Caki2 (cell line): ENCODE results near the gene CDH13. TPM values are rescaled to one million over a fixed set of nuclear protein-coding genes. Genes with fewer than 3 reads are reported as not detected.

Source experiments
- DNase-seq: peaks from one replicate; pipeline ENCODE4 v3.0.0-alpha.2; 2015; ENCODE audit warnings: low read depth
- in situ Hi-C: cut with HindIII; loops from 2 replicates; pipeline ENCODE4 v1.10.0; 2016; ENCODE audit warnings: low sequenced_read_pairs, low pct_unique_long_range_greater_than_20kb, mixed read lengths
- total RNA-seq: library from RNA; depleted of rRNA; stranded (reverse); fragments of >200 nt; shearing (Covaris generic); gene quantifications from 2 replicates; pipeline ENCODE4 v1.2.3, GENCODE V29; 2014; ENCODE audit warnings: low replicate concordance

The CDH13 gene
- total RNA-seq, 1 experiment from 2014 or later: not detected

- in situ Hi-C loops: no loop called here
- DNase-seq: no peak
Observed at GRCh38 chr16:82755570-82756282, 129.0 kb downstream of the CDH13 start.

GRCh38 chr16:82756283-82756599 lies 129.5 kb downstream of the CDH13 start:
- in situ Hi-C loops: no loop called here
- no peak for DNase-seq

GRCh38 chr16:82758406-82758805 lies 131.6 kb downstream of the CDH13 start:
- in situ Hi-C loops: no loop called here

GRCh38 chr16:82758904-82759303 lies 132.1 kb downstream of the CDH13 start:
- no peak for DNase-seq
- in situ Hi-C loops: no loop called here

More at GRCh38 chr16:82758406-82758805, 131.6 kb downstream of the CDH13 start:
- no peak for DNase-seq

- in situ Hi-C loops: no loop called here
- DNase-seq: no peak
Observed at GRCh38 chr16:82761236-82761635, 134.5 kb downstream of the CDH13 start.

GRCh38 chr16:82761858-82762257 lies 135.1 kb downstream of the CDH13 start:
- in situ Hi-C loops: no loop called here
- no peak for DNase-seq

- in situ Hi-C loops: no loop called here
- DNase-seq: no peak
Observed at GRCh38 chr16:82763371-82763770, 136.6 kb downstream of the CDH13 start.

- DNase-seq: no peak
- in situ Hi-C loops: no loop called here
Observed at GRCh38 chr16:82767198-82767597, 140.4 kb downstream of the CDH13 start.

- DNase-seq: no peak
- in situ Hi-C loops: no loop called here
Observed at GRCh38 chr16:82767808-82768207, 141.0 kb downstream of the CDH13 start.

- DNase-seq: no peak
- in situ Hi-C loops: no loop called here
Observed at GRCh38 chr16:82769845-82770244, 143.1 kb downstream of the CDH13 start.

- in situ Hi-C loops: no loop called here
- DNase-seq: no peak
Observed at GRCh38 chr16:82772215-82772614, 145.4 kb downstream of the CDH13 start.

- in situ Hi-C loops: no loop called here
- DNase-seq: no peak
Observed at GRCh38 chr16:82773018-82773417, 146.2 kb downstream of the CDH13 start.

GRCh38 chr16:82776470-82777146 lies 149.8 kb downstream of the CDH13 start:
- no peak for DNase-seq
- in situ Hi-C loops: no loop called here

- in situ Hi-C loops: no loop called here
- no peak for DNase-seq
Observed at GRCh38 chr16:82782715-82783251, 156.0 kb downstream of the CDH13 start.

GRCh38 chr16:82783933-82784572 lies 157.3 kb downstream of the CDH13 start:
- DNase-seq: no peak
- in situ Hi-C loops: no loop called here

GRCh38 chr16:82784573-82784968 lies 157.8 kb downstream of the CDH13 start:
- in situ Hi-C loops: no loop called here
- DNase-seq: no peak

- in situ Hi-C loops: no loop called here
- no peak for DNase-seq
Observed at GRCh38 chr16:82788225-82788624, 161.5 kb downstream of the CDH13 start.

- no peak for DNase-seq
- in situ Hi-C loops: no loop called here
Observed at GRCh38 chr16:82788919-82789318, 162.2 kb downstream of the CDH13 start.

- no peak for DNase-seq
- in situ Hi-C loops: no loop called here
Observed at GRCh38 chr16:82792693-82793092, 165.9 kb downstream of the CDH13 start.
